ENCODE results near the gene CA5A.

CA5A gene

DNA sequence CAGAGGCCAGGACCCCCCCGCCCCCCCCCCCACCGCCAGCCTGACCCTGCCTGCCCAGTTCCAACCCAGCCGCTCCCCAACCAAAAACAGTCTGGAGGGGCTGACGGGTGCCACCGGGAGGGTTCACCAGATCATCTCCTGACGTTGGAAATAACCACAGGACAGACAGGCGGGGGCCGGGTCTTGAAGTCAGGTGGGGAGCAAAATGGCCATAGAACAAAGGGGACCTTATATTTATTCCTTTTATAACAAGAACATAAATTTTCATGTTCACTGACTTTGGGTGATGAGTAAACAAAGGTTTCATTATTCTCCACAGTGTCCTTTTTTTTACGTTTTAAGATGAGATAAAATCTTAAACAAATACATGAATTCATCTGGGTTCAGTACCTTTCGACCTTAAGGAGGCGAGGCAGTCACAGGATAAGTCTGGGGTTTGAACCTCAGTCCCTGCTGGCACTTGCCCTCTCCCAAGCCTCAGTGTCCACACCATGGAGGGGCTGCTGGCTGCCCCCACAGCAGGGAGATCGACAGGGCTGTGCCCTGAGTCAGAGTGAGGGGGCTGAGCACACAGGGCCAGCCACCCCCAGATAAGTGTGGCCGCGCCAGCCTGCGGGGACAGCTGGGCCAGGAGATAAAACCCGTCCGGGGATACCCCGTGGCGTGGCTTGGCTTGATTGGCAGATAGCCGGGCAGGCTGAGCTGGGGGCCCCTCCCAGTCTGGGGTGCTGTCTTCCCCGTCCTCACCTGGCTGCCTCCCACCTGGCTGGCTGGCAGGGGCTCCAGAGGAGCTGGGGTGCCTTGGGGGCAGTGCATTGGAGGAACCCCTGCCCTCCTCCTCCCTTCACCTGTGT lies 82.0 kb downstream of the CA5A start:
- no peak for DNase-seq (ENCODE audit: extremely low read depth in 1 of 2, low read depth in 1 of 2)

- peak; percentile 73 to 80 for DNase-seq (ENCODE audit: extremely low read depth in 1 of 2, low read depth in 1 of 2)
These were observed 82.8 kb downstream of the CA5A start for GRCh38 chr16:87853411-87854052.

DNA sequence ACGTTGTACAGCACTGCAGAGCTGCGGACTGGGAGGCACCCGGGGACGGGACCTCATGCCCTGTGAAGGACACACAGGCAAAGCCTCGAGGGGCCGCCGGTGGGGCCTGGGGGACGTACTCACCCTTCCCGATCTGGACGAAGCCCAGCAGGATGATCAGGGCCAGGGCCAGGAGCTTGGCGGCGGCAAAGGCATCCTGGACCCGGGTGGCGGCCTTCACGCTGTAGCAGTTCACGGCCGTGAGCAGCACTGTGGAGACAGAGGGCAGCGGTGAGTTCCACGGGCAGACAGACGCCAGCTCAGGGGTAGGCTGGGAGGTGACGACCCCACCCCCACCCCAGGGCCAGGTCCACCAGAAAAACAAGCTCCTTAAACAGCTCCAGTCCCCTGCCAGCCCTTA lies 84.7 kb downstream of the CA5A start:
- DNase-seq (ENCODE audit: extremely low read depth in 1 of 2, low read depth in 1 of 2): no peak

DNA sequence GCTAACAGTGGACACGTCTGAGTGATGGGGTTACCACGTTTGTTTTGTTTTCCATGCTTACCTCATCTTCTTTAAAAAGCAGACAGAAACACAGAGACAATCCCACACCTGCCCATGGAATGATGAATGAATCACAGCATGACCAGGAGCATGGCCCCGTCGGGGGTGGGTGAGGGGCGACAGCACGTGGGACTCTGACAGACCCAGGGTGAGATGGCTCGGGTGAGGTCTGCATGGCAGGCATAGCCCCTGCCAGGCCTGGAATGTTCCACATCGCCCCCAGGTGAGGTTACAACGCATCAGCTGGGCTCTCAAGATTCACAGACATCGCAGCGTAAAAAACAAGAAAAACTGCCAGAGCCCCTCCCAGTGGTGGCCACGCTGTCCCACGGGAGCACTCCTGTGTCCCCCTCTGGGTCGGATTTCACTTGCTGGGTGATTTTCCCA lies 85.2 kb downstream of the CA5A start:
- no peak for DNase-seq (ENCODE audit: extremely low read depth in 1 of 2, low read depth in 1 of 2)

DNA sequence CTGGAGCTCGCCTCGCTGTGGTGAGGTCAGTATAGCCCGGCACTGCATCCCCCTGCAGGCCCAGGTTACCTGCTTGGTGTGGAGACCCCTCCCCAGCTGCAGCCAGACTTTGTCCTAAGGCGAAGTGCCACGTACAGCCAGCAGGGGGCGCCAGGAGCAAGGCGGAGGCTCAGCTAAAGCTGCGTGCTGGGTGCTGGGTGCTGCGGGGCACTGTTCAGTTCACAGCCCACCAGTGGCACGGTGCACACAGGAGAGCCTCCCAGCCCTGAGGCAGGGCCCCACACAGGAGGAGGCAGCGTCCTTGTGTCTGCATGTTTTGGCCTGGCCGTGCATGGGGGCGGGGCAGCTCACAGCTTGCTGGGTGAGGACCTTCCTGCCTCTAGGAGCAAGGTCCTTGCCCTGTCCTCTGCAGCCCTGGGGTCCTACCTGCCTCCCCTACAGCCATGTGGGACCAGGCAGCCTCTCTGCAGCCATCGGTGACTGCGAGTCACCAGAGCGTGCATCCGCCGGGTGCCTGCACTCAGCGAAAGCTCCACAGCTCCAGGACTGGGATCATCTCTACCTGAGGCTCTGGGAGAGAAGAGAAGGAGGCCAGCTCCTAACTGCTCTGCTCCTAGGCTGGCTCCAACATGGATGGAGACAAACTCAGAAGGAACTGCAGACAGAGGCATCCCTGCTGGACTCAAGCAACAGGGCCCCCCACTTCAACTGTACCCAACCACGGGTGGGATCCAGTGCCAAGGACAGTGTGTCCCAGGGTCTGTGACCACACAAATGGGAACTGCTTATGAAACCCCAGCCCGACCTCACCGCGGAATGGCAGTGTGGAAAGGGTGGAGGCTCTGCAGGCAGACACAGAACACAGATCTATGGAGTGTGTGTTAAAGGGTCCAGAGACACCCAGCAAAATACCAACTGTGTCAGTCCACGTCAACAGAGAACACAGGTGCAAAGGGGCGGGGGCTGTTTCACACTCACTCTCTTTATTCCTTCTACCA lies 86.0 kb downstream of the CA5A start:
- peak; percentile 45 to 67 for DNase-seq (ENCODE audit: extremely low read depth in 1 of 2, low read depth in 1 of 2)

GRCh38 chr16:87849419-87850008 lies 86.8 kb downstream of the CA5A start:
- DNase-seq (ENCODE audit: extremely low read depth in 1 of 2, low read depth in 1 of 2): no peak

- DNase-seq (ENCODE audit: extremely low read depth in 1 of 2, low read depth in 1 of 2): no peak
These were observed 87.5 kb downstream of the CA5A start for GRCh38 chr16:87848676-87849345.

DNA sequence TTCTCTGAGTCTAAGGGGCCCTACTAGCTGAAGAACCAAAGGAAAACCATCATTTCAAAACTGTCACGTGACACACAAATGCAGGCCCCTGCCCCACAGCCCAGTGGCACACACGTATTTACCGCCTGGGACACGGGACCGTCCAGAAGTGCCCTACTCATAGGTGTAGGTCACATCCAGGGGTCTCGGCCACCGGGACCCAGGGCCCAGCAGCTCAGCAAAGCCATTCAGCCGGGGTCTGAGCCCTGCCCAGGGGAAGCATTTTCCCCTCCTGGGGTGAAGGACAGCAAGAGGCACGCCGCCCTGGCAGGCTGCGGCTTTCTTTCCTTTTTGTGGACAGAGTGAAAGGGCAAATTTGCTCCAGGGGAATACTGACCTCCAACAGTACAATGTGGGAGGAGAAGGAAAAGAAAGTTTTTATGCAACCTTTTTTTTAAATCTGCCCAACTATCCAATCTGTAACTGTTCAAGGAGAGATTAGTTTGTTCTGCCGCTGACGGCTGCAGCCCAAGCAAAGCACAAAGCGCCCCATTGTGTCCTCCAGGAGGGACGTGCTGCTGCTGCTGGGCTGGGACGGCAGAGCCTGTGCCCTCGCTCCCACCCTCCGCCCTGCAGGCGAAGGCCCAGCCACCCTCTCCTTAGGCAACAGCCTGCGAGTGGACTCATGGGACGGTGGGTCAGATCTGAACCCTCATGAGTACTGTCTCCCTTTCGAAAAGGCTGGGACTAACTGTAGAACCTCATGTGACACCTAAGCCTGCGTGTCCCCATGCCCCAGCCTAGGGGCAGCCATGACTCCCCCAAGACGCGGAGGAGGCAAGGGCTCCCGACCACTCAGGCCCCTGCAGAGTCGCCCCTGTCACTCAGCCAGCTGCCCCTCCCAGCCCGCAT lies 88.3 kb downstream of the CA5A start:
- no peak for DNase-seq (ENCODE audit: extremely low read depth in 1 of 2, low read depth in 1 of 2)

DNA sequence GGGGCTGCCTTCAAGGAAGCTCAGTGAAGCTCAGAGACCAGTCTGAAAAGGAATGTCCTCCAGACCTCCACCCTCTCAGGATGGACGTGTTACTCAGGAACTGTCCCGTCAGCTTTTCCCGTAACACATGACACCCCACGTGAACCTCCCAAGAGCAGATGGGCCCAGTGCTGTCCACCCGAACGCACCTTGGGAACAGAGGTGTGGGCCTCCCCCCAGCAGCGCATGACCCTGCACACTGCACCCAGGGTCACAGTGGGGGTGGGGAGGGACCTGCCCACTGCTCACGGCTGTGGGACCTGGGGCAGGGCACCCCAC lies 88.9 kb downstream of the CA5A start:
- DNase-seq (ENCODE audit: extremely low read depth in 1 of 2, low read depth in 1 of 2): no peak

- DNase-seq (ENCODE audit: extremely low read depth in 1 of 2, low read depth in 1 of 2): no peak
These were observed 89.4 kb downstream of the CA5A start for GRCh38 chr16:87846705-87847466.

DNA sequence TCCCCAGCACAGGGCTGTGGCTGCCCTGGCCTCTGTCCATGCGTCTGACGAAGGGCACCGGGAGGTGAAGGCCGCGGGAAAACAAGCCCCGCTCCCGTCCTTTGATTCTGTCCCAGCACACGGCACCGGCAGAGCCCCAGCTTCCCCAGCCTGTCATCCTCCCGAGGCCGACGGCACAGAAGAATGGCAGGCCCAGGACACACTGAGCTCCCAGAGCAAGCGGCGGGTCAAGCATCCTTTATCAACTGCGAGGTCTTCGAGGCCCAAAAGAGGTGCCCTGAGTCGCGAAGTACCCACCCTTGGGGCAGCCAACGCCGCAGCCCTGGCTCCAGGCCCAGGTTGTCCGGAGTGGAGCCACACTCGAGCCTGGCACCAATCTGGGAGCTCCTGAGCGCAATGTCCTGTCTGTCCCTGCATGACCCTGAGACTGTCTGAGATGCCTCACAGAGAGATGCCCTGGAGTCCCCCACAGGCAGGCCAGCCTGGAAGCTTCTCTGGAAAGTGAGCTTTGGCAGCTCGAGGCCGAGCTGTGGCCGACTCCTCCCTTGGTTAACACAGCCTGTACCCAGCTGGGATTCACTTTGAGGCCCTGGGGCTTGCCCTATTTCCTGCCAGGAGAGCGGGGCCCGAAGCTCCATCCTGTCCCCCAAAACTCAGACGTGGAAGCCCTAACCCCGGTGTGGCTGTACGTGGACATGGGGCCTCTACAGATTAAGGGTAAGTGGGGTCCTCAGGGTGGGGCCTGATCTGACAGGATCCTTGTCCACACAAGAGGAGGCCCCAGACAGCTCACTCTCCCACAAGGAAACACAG lies 90.3 kb downstream of the CA5A start:
- no peak for DNase-seq (ENCODE audit: extremely low read depth in 1 of 2, low read depth in 1 of 2)

GRCh38 chr16:87845213-87845612 lies 91.1 kb downstream of the CA5A start:
- no peak for DNase-seq (ENCODE audit: extremely low read depth in 1 of 2, low read depth in 1 of 2)

GRCh38 chr16:87844809-87845208 lies 91.5 kb downstream of the CA5A start:
- DNase-seq (ENCODE audit: extremely low read depth in 1 of 2, low read depth in 1 of 2): no peak

- DNase-seq (ENCODE audit: extremely low read depth in 1 of 2, low read depth in 1 of 2): no peak
These were observed 92.1 kb downstream of the CA5A start for GRCh38 chr16:87844120-87844733.

GRCh38 chr16:87843678-87844105 lies 92.6 kb downstream of the CA5A start:
- no peak for DNase-seq (ENCODE audit: extremely low read depth in 1 of 2, low read depth in 1 of 2)

DNA sequence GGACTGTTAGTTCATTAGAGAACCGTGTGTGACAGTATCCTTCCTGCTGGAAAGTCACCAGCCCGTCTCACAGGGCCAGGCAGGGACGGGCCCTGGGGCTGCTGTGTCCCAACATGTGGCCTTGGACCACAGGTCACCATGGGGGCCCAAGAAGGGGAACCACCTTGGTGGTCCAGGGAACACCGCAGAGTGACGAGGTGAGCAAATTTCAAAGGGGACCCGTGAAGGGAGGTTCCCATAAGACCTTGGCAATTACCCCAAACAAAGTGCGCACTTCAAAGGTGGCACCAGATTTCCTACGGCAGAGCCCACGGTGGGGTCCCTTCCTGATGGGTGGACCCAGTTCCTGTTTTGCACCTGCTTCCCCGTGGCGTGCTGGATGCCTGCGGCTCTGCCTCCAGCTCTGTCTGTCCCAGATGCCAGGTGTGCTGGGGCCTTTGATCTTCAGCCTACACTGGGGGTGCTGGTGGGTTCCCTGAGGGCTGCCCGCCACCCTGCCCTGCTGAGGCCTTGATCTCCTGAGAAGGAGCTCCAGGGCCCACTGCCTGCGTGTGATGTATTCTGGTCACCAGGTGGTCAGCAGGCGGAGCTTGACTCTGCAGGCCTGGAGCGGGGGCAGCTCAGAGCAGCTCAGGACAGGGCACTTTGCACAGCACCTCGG lies 94.0 kb downstream of the CA5A start:
- DNase-seq (ENCODE audit: extremely low read depth in 1 of 2, low read depth in 1 of 2): no peak
